Stomach (tissue), 4 donors: ENCODE data around the gene CFAP97D1.

Experiments
- CTCF ChIP-seq, 7 experiments: fragments of 450-650 bp in 4 of 7; fragments of 200-600 bp in 3 of 7; sonication (generic) in 3 of 7; IDR thresholded peaks; one replicate each; pipeline ENCODE4 v1.5.1; 2016 to 2019; ENCODE audit warnings: antibody characterized with exemption in 7 of 7, control low read depth in 2 of 7, mild to moderate bottlenecking in 1 of 7
- POLR2AphosphoS5 ChIP-seq, 3 donors: sonication (generic); formaldehyde crosslinking; IDR thresholded peaks; one replicate each; pipeline ENCODE4 v1.6.1; 2016; ENCODE audit warnings: antibody characterized with exemption in 3 of 3

- TF ChIP-seq CTCF (IDR thresholded peaks at IDR 0.05) (no peak), POLR2AphosphoS5 (IDR thresholded peaks at IDR 0.05) (no peak)
These were observed 13.1 kb upstream of the CFAP97D1 start for GRCh38 chr17:43767053-43767712.
